NOMO-1 treated with dmso at 0.1 percent for 144 hours (cell line): ENCODE measurements around the gene PSMA6.
A peak's percentile ranks its signal among the peaks of the same experiment; 100 is the strongest.
"Not testable (repeated sequence)": the region's sequence is repeated elsewhere in the genome, so short reads cannot be mapped to it uniquely, and the experiment has no call there.

Experiments
- DNase-seq: peaks from one replicate; lab custom pipeline; 2025; ENCODE audit not compliant: unreplicated experiment; lab: John Stamatoyannopoulos, UW

Gene PSMA6

DNA sequence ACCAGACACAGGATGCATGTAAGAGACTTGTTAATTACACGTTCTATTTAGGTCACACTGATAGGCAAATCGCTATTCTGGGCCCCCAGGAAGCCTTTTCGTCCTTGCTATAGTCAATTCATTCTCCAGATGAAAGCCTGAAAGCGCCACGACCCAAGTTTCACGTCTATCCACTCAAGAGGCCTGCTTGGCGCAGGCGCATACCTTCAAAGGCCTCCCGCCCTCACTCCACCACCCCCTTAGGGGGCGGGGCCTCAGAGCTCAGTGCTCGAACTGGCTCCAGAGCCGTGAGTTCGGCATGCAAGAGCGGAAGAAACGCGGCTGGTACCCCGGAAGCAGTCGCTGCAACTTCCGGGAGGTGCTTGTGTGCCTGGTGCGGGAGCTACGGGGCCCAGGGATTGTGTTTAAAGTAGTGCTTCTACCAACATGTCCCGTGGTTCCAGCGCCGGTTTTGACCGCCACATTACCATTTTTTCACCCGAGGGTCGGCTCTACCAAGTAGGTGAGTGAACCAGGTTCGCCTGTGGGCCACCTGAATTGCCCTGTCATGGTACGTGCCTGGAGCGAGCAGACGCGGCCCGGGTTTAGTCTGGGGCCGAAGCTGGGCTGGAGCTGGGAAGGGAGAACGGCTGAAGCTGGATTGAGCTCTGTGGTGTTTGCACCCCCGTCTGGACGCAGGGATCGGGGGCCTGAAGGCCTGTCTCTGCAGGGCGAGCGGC lies at the start of gene PSMA6:
Gene PSMA6 (plus strand): TSS at position 332 of the 719 bp plus-strand sequence. CDS start 95 bp downstream, at position 427.
- DNase-seq, result peak; percentile 99

DNA sequence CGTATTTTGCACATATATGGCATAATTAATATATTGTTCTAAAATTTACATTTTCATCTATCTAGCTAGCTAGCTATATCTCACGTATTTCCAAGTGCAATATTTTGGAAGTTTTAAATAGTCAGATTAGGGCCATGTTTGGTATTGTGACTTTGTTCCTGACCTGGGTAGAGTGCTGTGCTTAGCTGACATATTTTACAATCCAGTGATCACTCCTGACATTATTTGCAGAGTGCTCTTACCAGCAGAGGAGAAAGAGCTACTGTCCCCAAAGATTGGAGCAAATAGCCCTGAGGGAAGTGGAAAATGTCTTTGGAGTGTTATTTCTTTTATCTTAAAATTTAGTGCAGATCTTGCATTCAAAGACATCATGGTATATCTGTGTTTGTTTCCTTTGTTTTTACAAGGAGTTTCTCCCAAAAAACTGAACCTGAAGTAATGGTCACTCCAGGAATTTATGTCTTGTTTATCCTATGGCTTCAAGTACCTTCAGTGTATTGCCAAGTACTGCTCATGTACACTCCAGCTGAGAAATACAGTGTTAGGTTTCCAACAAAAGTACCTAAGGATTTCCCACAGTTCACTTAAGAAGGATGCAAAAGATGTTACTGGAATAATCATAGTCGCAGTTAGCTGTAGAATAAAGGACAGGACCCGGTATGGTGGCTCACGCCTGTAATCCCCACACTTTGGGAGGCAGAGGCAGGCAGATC lies 49.4 kb upstream of the PSMA6 start:
- no peak for DNase-seq

DNA sequence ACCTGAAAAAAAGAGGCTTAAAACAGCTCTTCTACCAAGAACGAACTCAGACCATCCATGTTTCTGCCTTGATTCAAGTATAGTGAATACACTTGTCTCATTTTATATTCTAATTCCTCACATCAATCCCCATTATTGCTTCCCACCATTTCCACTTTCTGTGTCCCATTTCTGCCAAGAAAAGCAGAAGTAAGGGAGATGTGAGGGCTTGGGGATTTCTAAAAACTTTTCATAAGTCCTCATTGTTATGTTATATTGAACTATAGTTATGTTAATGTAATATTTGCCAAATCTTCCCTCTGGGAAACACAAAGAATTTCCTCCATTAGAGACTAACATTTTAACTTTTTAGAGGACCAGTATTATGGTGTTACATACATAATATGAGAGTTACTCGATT lies 48.2 kb upstream of the PSMA6 start:
- no peak for DNase-seq

DNA sequence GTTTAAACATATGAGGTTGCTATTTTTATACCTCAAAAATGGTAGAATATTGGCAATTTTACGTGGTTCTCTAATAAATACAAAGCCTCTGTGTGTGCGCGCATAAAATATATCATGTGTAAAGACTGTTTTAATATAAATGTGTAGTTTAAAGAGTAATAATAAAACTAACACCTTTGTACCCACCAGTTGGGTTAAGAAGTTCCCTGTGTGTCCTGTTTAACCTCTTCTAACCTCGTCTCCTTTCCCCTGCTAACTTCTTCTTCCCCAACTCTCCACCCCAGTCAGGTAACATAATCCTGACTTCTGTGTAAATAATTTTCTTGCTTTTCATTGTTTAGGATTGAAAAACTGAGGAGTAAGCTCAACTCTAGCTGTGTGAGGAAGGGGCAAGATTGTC lies 47.6 kb upstream of the PSMA6 start:
- no peak for DNase-seq

DNA sequence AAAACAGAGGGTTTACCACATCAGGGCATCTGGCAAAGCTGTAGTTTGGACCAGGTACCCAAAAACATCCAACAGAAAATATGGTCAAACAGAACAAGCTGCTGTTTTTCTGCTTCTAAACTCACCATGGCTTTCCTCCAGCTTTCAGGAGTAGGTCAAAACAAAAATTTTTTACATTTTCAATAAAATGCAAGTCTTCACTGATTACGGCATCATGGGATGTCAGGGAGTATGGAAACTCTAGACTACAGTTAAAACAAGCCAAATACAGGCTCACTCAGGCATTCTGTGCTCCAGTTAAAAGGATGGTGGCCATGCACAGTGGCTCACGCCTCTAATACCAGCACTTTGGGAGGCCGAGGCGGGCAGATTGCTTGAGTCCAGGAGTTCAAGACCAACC lies 47.1 kb upstream of the PSMA6 start:
- DNase-seq, result no peak

DNA sequence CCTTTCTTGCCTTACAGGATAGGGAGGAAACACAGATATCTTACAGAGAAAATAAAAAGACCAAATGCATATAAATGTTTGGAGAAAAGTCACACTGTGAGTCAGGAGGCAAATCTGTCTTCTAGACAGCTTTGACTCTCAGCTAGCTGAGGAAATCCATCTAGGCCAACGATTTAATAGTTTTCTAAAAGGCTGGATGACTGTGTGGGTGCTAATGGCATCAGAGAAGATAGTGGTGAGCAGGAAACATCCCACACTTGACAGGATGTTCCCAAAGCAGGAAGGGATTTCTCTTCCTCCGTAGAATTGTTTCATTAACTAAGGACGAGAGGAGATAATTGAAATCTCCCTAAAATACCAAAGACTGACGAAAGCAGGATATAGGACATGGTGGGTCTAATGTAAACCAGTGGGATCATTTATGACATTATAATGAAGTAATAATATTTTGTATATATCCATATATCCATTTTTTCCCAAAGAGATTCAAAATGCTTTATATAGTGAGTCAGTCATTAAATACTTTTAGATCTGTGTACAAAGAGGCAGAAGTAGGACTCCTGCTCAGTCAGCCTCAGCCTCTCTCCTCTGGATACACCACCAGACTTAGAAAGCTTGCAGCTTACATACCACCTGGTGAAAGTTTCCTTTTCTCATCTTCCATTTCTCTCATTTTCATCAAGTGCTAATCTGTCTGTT lies 44.3 kb upstream of the PSMA6 start:
- no peak for DNase-seq

DNA sequence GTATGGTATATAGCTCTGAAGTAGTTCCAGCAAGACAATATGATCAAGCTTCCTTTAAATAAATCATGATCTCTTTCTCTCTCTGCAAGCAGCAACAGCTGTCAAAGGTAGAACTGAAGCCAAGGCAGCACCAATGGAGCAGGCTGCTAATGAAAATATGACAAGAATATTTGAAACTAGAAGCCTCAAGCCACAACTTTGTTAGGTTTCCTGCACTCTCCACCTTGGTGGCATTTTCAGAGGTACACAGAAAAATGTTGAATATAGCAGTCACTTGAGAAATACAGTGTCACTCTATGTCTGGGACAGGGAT lies 43.8 kb upstream of the PSMA6 start:
- no peak for DNase-seq

DNA sequence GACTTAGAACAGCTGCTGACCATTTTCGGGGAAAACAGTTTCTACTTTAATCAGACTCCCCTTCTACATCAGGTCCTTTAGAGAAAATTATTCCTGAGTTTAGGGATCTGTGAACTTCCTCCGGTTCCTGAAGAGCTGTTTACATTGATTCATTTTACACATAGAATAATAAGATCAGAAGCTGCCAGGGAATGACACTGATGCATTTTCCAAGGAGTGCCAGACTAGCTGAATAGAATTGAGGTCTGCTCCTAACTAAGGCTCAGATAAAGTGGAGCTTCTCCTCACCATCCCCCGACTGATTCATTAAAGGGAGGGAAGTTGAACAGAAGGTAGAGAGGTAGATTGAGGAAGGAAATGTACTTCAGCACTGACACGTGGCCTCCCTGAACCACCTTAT lies 41.9 kb upstream of the PSMA6 start:
- no peak for DNase-seq

DNA sequence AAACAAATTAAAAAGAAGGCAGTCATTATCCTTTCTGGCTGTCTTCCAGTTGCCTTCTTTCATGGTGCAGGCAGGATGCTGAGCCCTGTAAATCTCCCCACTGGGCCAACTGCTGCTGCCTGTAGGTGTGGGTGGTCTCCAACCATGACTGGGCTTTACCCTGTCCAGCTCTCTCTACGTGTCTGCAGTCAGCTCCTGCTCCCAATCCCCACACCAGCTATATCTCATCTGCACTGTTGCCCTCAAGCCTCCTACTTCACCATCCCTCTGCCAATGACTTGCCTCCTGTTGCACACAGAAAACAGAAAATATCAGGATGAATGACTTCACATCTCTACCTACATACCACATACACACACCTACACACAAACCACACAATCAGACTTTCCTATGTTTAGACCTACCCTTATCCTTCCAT lies 39.7 kb upstream of the PSMA6 start:
- no peak for DNase-seq

DNA sequence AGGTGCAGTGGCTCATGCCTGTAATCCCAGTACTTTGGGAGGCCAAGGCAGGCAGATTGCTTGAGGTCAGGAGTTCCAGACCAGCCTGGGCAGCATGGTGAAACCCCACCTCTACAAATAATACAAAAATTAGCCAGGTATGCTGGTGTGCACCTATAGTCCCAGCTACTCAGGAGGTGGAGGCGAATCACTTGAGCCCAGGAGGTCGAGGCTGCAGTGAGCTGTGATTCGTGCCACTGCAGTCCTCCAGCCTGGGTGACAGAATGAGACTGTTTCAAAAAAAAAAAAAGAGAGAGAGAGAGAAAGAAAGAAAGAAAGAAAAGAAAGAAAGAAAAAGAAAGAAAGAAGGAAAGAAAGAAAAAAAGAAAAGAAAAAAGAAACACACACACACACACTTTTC lies 39.1 kb upstream of the PSMA6 start:
- not testable (repeated sequence) for DNase-seq

DNA sequence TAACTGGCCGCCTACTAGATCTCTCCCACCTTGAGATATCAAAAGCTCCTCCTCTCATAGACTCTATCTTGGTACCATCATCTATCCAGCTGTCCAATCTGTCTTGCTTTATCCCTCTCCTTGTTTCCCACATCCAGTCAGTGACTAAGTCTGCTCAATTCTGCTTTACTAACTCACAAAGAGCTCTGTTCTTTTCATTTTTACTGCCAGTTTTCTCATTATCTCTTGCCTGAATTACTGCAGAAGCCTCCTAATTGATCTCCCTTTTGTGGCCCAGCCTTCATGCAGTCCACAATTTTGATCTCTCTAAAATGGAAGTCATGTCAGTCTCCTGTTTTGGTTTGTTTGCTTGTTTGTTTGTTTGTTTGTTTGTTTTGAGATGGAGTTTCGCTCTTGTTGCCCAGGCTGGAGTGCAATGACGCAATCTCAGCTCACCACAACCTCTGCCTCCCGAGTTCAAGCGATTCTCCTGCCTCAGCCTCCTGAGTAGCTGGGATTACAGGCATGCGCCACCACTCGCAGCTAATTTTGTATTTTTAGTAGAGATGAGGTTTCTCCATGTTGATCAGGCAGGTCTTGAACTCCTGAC lies 38.1 kb upstream of the PSMA6 start:
- not testable (repeated sequence) for DNase-seq

DNA sequence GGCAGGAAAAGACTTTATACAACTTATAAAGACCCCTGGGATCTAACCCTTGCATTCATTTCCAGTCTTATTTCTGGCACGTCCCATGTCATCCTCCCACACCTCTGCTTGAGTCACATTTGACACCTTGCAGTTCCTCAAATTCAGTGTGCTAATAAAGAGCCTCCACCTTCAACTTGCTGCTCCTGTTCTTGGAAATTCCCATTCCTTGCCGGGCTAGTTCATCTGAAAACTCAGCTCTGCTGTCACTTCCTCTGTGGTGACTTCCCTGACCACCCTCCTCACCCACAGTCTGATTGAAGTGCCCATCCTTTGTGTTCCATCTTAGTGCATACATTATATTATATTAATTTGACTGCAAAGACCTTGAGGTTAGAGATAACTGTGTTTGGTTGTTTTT lies 37.4 kb upstream of the PSMA6 start:
- no peak for DNase-seq

DNA sequence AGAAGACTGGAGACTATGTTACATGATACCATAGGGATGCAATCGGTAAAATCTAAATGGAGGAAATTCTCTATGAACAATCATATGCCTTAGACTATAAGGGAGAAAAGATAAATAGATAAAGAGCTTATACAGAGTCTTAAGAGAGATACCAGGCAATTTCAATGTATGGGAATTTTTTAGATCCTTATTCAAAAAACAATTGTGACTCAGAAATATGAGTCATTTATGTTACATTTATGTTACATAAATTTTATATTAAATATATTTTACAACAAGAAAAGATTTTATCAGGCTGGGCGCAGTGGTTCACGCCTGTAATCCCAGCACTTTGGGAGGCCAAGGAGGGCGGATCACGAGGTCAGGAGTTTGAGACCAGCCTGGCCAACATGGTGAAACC lies 36.5 kb upstream of the PSMA6 start:
- DNase-seq, result no peak

DNA sequence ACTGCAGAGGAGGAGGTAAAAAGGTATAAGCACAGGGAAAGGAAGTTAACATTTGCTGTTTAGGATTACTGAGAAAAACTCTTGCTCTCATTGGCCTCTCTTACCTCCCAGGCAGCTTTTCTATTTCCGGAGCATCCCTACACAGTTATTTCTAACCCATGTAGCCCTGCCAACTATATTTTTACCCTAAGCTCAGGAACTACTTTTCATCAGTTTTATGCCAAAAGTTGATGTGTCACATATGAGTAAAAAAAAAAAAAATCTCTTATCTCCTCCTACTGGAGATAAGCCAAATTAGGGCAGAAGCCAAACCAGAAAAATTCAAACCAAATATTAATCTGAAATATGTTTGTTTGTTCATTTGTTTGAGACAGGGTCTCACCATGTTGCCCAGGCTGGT lies 34.4 kb upstream of the PSMA6 start:
- DNase-seq, result no peak

DNA sequence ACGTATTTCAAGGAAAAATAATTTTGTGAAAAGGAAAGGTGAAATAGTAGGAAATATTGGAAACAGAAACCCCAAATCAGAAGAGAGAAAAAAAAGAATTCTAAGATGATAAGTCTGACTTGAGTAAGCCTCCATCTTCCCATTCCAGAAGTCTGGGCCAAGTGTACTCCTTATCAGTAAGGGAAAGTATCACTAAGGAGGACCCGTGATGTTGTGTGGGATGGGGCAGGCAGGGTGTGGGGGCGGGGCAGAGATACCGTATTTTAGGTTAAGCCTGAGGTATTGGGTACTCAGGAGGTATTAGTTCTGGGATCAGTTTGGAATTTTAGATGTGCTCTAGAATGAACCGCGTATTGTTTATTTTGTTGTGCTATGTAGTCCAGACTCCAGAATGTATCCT lies 33.8 kb upstream of the PSMA6 start:
- no peak for DNase-seq

DNA sequence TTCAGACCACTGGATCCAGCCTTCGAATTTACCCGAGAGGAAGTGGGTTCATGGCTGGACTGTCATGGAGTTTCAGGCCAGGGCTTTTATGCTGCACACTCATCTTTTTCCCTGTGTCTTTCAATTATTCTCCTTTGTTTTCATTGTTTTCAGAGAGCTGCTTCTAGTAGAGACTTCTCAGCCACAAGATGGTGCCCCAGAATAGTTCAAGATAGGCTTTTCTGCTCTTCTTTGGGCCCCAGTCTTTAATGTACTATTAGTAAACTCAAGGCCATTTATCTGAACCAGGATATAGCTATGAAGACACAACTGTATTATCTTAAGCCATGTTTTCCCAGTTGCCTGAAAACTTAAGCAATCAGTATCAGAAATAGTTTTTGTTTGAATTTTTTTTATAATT lies 30.4 kb upstream of the PSMA6 start:
- no peak for DNase-seq

DNA sequence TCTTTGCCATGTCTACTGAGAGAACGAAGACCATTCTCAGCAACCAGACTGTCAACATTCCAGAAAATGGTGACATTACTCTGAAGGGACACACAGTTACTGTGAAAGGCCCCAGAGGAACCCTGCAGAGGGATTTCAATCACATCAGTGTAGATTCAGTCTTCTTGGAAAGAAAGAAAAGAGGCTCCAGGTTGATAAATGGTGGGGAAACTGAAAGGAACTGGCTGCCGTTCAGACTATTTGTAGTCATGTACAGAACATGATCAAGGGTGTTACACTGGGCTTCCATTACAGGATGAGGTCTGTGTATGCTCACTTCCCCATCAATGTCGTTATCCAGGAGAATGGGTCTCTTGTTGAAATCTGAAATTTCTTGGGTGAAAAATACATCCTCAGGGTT lies 29.7 kb upstream of the PSMA6 start:
- DNase-seq, result no peak

DNA sequence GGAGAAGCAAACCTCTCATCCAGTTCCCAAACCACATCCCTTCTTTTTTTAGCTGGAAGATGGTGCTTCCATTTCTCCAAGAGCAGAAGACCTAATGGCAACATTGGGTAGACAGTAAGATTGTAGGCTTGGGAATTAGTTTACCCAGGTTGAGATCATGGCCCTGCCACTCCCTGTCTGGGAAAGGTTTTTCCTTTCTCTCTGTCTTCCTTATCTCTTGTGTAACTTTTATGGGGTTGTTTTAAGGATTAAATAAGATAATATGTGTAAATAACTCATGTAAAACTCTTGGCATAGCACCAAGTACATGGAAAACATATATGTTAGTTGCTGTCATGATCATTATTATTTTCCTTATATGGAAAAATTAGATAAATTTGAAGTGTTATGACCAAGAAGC lies 23.2 kb upstream of the PSMA6 start:
- no peak for DNase-seq

DNA sequence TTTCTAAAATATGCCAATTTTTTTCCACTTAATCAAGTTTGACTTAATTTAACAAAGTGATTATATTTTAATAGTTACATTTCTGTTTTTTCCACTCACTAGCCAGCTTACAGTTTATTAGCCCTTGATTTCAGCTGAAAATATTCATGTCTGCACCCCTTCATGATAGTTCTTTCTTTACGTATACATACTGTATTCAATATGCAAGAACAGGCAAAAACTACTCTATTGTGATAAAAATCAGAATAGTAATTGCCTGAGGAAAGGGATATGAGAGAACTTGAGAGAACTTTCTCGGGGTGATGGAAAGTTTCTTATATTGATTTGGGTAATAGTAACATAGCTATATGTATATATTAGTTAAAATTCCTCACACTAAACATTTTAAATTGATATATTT lies 17.4 kb upstream of the PSMA6 start:
- DNase-seq, result no peak

DNA sequence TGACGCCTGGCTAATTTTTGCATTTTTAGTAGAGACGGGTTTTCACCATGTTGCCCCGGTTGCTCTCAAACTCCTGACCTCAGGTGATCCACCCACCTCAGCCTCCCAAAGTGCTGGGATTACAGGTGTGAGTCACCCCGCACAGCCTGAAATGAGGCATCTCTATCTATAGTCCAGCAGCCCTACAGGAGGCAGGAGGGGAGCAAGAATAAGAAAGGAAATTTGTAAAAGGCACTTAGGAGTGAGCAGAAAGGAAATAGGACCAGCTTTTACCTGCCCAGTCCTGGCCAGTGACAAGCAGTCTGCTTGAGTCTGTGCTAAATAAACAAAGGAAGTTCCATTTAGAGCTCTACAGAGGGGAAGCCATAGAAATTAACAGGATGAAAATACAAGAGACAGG lies 15.0 kb upstream of the PSMA6 start:
- DNase-seq, result no peak

DNA sequence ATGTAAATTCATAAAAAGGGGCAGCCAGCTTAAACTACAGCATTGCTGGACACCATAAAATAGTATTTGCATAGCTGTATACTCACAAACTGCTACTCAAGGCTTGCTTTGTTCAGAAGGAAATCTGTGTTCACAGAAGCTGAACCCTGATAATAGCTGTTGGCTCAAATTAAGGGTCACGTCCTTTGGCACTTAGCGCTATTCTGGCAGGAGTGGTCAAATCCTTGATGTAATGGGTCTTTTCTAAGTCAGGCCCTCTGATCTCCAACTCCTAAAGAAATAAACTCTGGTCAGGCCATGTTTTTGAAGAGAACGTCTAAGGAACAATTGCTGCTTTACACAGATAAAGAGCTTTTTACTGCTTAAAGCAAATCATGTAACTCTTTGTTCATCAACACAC lies 12.8 kb upstream of the PSMA6 start:
- DNase-seq, result no peak

DNA sequence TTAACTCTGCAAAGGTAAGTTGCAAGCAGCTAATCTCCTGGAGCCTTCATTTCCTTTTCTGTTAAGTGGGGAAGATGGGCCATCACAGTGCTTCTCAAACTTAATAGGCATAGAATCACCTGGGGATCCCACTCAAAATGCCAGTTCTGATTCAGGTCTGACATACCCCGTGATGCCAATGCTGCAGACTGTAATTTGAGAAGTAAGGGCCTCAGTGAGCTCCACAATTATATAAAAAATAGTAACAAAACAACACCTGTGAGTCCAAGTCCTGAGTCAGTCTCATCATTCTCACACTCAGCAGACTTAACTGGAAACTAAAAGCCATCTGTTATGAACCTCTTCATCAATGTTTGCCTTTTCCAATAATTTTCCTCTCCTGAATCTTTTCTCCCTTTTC lies 10.8 kb upstream of the PSMA6 start:
- DNase-seq, result no peak
